ENCODE measurements around the gene POLR3K.

DNA sequence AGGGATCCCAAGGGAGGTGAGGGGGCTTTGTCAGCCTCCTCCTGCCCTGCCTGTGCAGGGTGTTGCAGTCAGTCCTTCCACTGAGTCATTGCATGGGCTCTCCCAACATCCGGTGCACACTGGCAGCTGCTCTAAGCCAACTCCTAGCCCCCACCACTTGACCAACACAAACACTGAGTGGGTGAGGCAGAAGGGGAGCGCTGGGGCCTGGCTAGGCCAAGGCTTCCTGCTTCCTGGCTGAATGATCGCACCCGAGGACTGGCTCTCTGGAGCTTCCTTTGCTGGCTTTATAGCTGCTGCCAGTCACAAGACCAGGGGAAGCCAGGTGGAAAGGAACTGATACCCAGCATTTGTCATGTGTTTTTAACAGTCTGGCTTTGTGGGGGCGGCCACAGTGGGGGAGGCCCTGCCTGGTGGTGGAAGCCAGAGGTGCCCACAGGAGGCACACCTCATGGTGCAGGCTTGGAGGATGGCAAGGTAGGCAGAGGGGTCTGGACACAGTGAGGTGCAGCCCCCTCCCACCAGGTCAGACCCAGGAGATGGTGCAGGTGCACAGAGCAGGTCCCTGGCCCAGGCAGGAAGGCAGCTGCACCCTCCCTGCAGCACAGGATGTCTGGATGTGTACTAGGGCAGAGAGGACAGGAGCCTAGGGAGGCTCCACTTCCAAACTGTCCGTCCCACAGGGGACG, 31.5 kb upstream of the POLR3K start:
- TF ChIP-seq, protein P1, sequence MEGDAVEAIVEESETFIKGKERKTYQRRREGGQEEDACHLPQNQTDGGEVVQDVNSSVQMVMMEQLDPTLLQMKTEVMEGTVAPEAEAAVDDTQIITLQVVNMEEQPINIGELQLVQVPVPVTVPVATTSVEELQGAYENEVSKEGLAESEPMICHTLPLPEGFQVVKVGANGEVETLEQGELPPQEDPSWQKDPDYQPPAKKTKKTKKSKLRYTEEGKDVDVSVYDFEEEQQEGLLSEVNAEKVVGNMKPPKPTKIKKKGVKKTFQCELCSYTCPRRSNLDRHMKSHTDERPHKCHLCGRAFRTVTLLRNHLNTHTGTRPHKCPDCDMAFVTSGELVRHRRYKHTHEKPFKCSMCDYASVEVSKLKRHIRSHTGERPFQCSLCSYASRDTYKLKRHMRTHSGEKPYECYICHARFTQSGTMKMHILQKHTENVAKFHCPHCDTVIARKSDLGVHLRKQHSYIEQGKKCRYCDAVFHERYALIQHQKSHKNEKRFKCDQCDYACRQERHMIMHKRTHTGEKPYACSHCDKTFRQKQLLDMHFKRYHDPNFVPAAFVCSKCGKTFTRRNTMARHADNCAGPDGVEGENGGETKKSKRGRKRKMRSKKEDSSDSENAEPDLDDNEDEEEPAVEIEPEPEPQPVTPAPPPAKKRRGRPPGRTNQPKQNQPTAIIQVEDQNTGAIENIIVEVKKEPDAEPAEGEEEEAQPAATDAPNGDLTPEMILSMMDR (IDR thresholded peaks at IDR 0.05): no peak
- no peak for TF ChIP-seq POLR2A (IDR thresholded peaks at IDR 0.05)
- TF ChIP-seq EP300 (IDR thresholded peaks at IDR 0.05): no peak

All from suprapubic skin (tissue), 3 donors.